NCI-H2171 treated with DMSO at 0.1 percent for 48 hours (cell line): ENCODE measurements around the gene CEMIP.
A peak's percentile ranks its signal among the peaks of the same experiment; 100 is the strongest.

Source experiments
- DNase-seq: peaks from one replicate; lab custom pipeline; 2025; lab: John Stamatoyannopoulos, UW

Gene CEMIP

GRCh38 chr15:80822676-80823075 lies 43.5 kb downstream of the CEMIP start:
- DNase-seq = peak; percentile 94

DNA sequence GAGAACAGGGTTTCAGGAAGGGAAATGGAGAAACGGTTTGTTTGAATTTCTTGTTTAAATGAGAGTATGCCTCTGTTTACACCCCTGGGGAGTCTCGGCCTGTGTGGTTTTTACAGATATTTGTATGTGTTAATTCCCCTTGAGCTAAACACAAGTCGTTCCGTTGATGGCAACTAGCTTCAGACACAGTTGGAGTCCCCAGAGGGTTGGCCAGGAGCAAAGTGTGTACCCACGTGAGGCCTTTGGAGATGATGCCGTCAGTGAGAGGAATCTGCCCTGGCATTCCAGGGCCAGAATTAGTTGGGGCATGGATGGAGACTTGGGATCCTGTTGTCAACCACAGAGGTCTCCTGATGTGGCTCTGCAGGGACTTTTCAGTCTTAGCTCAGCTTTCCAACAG lies 44.0 kb downstream of the CEMIP start:
- DNase-seq = peak; percentile 83

DNA sequence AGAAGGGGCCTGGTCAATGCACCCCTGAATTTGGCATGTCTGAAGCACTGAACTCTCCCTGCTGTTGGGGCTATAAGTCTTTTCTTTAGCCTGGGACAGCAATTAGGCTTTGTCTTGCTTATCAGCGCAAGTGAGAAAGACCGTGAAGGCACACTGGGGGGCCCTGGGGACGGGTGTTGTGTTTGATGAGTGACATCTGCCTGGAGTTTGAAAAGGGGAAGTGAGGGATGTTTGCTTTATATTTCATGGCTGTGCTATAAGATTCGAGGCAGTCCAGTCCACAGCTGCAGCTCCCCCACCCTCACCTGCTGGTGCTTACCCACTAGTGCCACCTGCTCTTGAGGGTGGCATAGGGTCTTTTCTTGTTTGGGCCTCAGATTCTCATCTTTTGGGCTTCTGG lies 44.8 kb downstream of the CEMIP start:
- peak; percentile 86 for DNase-seq

DNA sequence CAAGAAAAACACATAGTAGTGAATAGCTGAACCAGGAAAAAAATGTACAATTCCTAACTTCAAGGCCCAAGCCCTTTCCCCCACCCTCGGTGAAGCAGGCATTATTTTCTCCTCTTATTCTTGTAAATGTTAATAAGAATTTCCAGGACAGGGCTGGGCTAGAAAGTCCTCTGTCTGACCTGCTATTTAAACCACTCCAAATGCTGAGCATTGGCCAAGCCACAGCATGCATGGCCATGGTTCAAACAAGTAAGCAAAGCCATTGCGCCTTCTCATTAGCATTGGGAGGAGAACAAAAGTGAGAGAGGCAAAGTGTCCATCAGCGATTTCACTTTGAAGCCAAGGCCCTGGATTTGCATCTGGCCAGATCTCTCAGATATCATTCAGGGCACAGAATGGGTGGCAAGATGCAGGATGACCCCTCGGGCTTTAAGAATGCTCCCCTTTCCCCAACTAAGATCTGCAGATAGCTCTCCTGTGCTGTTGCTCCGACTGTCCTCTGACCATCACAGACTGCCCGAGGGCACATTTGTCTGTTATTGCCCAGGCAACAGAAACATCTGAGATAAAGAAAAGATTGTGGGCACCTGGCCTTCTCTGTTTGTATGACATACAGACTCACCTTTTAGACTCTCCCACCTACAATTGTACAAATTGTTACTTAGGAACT lies 46.3 kb downstream of the CEMIP start:
- peak; percentile 14 for DNase-seq

GRCh38 chr15:80828796-80829195 lies 49.6 kb downstream of the CEMIP start:
- peak; percentile 95 for DNase-seq

DNA sequence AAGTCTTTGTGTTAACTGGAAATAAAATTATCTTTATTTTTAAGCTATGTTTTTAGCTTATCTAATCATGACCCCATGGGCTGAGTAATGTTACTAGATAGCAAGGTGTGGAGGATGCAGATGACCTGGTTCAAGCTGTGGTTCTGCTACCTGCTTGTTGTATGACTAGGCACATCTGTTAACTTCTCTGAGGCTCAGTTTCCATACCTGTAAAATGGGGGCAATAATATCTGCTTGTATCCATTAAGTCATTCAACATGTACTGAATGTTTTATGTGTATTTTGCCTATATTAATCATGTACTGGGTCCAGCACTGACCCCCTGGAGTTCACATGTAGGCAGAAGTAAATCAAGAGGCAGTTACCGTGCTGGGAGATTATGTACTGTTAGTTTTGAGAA lies 51.5 kb downstream of the CEMIP start:
- no peak for DNase-seq

GRCh38 chr15:80831192-80831591 lies 52.0 kb downstream of the CEMIP start:
- no peak for DNase-seq

GRCh38 chr15:80831606-80832224 lies 52.5 kb downstream of the CEMIP start:
- no peak for DNase-seq

DNA sequence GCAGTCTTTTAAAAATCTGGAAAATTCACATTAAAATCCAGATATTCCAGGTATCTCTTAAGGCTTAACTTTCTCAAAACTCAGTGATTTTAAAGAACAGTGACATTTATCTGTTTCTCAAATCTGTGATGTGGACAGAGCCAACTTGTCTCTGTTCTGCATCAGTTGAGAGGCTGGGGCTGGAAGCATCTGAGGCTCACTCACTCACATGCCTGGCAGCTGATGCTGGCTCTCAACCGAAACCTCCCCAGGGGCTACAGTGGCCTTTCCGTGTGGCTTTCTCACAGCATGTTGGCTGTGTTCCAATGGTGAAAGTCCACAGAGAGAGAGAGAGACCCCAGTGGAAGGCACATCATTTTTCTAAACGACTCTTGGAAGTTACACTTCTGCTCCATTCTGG lies 53.5 kb downstream of the CEMIP start:
- DNase-seq = peak; percentile 82

DNA sequence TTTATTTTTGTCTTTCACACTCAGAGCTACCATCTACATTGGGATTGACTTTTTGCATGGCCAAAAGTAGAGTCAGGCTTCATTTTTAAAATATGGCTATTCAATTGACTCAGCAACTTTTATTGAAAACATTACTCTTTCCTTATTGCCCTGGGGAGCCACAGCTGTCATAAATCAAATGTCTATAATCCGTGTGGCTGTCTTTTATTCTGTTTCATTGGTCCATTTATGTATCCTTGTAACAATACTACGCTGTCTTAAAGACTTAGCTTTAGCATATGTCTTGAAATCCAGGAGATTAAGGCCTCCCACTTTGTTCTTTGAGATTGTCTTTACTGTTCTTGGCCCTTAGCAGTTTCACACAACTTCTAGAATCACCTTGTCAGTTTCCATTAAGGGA lies 55.2 kb downstream of the CEMIP start:
- DNase-seq = no peak

GRCh38 chr15:80834906-80835305 lies 55.7 kb downstream of the CEMIP start:
- DNase-seq = no peak

DNA sequence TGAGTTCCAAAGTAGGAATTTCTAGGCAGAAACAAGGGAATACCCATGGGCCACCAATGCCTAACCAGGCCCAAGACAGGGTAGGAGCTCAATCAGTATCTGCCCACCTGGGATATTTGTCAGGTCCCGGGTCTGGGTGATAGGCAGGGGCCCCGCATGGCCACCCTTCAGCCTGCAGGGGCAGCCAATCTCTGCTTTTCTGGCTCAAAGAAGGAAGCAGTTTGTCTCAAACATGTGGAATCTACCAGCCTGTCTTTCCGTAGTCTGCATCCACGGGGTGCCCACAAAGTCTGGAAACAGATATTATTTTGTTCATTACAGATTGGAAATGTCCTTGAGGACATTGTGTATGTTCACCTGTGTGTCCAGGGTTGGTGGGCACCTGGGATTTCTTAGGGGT lies 56.2 kb downstream of the CEMIP start:
- no peak for DNase-seq

- no peak for DNase-seq
Measured at GRCh38 chr15:80836223-80836622, 57.1 kb downstream of the CEMIP start.

GRCh38 chr15:80837006-80837405 lies 57.8 kb downstream of the CEMIP start:
- DNase-seq = peak; percentile 91

DNA sequence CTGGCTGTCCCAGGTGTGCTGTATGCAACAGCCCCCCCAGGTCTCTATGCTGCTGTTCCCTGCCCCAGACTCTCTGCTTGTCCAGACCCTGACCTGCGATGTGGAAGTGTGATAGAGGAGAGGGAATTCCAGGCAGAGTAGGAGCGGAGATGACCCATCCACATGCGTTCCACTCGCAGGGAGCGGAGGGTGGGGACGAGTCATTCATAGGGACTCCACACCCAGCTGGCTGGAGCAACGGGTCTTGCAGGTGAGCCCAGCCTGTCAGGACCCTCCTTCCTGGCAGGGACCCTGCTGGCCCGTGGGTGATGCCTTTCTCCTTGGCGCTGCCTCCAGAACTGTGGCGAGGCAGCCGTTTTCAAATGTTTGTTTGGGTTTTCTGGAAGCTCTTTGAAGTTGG lies 58.8 kb downstream of the CEMIP start:
- DNase-seq = no peak

DNA sequence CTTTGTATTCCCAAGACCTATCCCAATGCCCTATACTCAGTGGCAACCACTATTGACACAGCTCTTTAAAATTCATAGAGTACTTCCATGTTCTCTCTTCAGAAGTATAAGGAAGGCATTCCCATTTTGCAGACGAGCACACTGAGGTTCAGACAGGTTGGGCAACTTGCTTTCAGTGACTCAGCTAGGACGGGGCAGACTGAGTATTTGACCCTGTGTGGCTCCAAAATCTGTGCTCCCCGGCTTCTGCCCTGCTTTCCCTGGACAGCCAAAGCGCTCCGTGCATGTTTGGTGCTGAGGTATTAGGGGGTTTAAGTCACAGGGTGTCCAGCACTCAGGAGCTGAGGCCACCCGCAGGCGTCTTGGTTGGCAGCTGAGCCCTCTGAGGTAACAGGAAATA lies 59.5 kb downstream of the CEMIP start:
- DNase-seq = no peak

- no peak for DNase-seq
Measured at GRCh38 chr15:80839764-80840130, 60.6 kb downstream of the CEMIP start.

DNA sequence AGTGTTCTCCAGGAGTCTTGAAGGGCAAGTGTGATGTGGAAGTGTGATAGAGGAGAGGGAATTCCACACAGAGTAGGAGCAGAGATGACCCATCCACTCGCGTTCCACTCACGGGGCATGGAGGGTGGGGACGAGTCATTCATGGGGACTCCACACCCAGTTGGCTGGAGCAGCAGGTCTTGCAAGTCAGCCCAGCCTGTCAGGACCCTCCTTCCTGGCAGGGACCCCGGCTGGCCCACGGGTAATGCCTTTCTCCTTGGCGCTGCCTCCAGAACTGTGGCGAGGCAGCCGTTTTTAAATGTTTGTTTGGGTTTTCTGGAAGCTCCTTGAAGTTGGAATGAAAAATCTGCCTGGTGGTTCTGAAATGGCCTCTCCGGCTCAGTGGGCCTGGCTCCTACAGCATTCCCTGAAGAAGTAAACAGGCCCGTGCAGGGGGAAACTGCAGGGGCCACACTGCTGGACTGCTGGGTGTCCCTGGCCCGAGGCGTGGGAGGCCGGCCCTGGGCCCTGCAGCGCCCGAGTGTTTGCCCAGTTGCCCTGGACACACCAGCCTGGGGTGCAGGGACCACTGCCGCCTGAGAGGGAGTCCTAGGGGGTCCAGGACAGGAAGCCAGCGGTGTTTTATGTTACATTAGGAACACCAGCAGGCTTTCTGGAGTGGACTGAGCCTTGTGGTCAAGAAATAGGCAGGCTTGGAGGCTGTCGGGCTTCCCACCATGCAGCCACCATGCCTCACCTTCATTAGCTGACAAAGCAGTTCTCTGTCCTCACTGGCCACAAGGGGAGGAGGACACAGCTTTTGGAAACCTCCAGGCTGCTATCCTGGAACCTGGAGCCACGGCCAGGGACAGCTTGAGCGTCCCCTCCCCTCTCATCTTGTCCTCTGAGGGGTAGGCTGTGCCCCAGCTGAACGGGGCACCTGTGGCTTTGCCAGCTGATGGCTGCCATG lies 61.3 kb downstream of the CEMIP start:
- DNase-seq = no peak

DNA sequence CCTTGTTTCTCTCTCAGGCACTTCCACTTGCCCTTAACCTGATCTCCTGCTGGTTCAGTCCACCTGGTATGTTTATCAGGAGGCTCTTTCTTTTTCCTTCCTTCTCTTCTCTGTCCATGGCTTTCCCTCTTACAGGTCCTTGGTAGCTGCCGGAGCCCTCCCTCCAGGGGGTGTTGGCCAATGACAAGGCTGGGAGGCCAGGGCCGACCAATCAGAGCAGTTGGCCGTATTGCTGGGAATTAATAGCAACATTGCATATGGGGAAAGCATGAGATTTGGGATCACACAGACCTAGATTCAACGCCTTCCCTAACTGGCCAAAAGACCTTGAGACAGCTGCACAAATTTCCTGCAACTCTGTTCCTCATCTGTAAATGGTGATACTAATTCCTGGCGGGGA lies 62.4 kb downstream of the CEMIP start:
- DNase-seq = no peak

DNA sequence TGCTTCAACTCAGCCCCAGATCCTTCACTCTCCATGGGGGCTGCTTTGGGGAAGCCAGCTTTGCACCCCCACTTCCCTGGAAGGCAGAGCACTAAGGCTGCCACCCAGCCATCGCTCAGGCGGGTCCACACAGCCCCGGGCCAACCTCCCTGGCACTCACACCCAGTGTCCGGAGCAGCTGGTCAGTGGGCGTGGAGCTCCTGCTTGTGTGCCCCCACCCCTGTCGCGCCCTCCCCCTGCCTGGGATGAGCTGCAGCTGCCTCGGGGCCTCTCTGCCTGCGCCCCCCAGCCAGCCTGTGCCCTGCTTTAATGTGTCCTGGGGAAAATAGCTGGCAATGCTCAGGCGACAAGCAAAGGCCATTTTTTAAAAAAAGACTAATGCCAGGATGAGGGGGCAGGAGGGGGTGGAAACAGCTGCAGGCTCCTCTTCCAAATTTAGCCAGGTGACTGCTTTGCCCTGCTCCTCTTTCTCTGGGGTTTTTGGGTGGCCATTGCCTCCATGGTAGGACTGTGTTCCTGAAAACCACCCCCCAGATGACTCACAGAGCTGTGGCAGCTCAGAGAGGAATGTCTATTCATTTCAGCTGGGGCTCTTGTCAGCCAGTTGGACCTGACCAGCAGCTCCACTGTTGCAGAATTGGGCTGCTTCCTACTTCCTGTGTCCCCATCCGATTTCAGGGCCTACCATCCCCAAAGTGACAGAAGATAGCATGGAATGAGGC lies 65.0 kb downstream of the CEMIP start:
- no peak for DNase-seq

GRCh38 chr15:80846031-80846815 lies 67.1 kb downstream of the CEMIP start:
- DNase-seq = no peak

DNA sequence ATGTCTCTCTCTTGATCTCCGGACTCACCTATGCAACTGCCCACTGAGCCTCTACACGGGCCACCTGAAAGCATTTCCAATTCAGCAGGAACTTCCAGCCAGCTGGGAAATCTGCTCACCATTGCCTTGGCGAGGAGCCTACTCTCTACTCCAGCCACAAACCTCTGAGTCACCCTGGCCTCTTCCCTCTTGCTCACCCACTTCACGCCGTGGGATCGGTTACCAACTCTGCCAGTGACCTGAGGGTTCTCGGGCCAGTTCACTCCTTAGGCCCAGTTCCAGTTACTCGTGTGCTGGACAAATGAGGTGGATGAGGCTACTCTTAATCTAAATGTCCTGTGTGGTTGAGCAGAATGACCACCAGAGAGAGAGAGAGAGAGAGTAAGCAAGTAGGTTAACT lies 70.1 kb downstream of the CEMIP start:
- DNase-seq = no peak
